GM19035 (cell line): ENCODE data around the gene ORC2.
"Not testable (repeated sequence)": the region's sequence is repeated elsewhere in the genome, so short reads cannot be mapped to it uniquely, and the experiment has no call there.

Experiments
- ATAC-seq: cut with Tn5 transposase; IDR thresholded peaks from one replicate; pipeline ENCODE4 v1.9.1; 2021; ENCODE audit not compliant: unreplicated experiment

ORC2 gene

GRCh38 chr2:200963124-200963917 lies at the start of gene ORC2:
ORC2 (minus strand) TSS chr2:200963660; CDS start chr2:200958123, 5,537 bp downstream.
- peak; percentile 94 for ATAC-seq

- ATAC-seq, result no peak
Measured at GRCh38 chr2:201008296-201008829, 44.9 kb upstream of the ORC2 start.

GRCh38 chr2:201007584-201007998 lies 44.1 kb upstream of the ORC2 start:
- ATAC-seq, result no peak

GRCh38 chr2:201006704-201007103 lies 43.2 kb upstream of the ORC2 start:
- no peak for ATAC-seq

- ATAC-seq, result no peak
Measured at GRCh38 chr2:201004370-201004769, 40.9 kb upstream of the ORC2 start.

GRCh38 chr2:200993097-200993496 lies 29.6 kb upstream of the ORC2 start:
- ATAC-seq, result no peak

GRCh38 chr2:200987137-200987536 lies 23.7 kb upstream of the ORC2 start:
- no peak for ATAC-seq

GRCh38 chr2:200985799-200986198 lies 22.3 kb upstream of the ORC2 start:
- ATAC-seq, result no peak

GRCh38 chr2:200976710-200977109 lies 13.2 kb upstream of the ORC2 start:
- ATAC-seq, result no peak

GRCh38 chr2:200975672-200976071 lies 12.2 kb upstream of the ORC2 start:
- no peak for ATAC-seq

GRCh38 chr2:200970057-200970456 lies 6.6 kb upstream of the ORC2 start:
- ATAC-seq, result not testable (repeated sequence)

GRCh38 chr2:200968735-200969134 lies 5.3 kb upstream of the ORC2 start:
- no peak for ATAC-seq

- no peak for ATAC-seq
Measured at GRCh38 chr2:200968162-200968561, 4.7 kb upstream of the ORC2 start.

GRCh38 chr2:200966770-200967169 lies 3.3 kb upstream of the ORC2 start:
- ATAC-seq, result no peak

GRCh38 chr2:200964498-200964897 lies 1.0 kb upstream of the ORC2 start:
- no peak for ATAC-seq

GRCh38 chr2:200963918-200964252 lies 425 bp upstream of the ORC2 start:
- ATAC-seq, result peak; percentile 13

GRCh38 chr2:200962811-200963123 lies 693 bp downstream of the ORC2 start:
- ATAC-seq, result peak; percentile 20

- ATAC-seq, result no peak
Measured at GRCh38 chr2:200961674-200962073, 1.8 kb downstream of the ORC2 start.

- ATAC-seq, result no peak
Measured at GRCh38 chr2:200950378-200950777, 13.1 kb downstream of the ORC2 start.

- no peak for ATAC-seq
Measured at GRCh38 chr2:200945395-200945729, 18.1 kb downstream of the ORC2 start.

GRCh38 chr2:200944467-200945394 lies 18.7 kb downstream of the ORC2 start:
- ATAC-seq, result no peak

GRCh38 chr2:200943527-200944105 lies 19.8 kb downstream of the ORC2 start:
- no peak for ATAC-seq
